WTC11 (cell line): ENCODE data around the gene IL2RG. TPM values are rescaled to one million over a fixed set of nuclear protein-coding genes. Genes with fewer than 3 reads are reported as not detected.

ENCODE experiments used
- ATAC-seq: fragments of 200-7000 bp; cut with Tn5 transposase; 2 replicates; pipeline ENCODE4 v1.10.0; 2021; ENCODE audit warnings: mild to moderate bottlenecking, moderate library complexity
- CTCF ChIA-PET: fragments of 300-600 bp; sonication (Branson Sonifier 250); formaldehyde crosslinking; loops from one replicate; lab custom pipeline; 2021; ENCODE audit warnings: antibody characterized with exemption; lab: Charles Lee
- POLR2A ChIA-PET: fragments of 350-600 bp; sonication (Branson Sonifier 250); formaldehyde crosslinking; loops from one replicate; lab custom pipeline; 2021; ENCODE audit warnings: antibody characterized with exemption; lab: Charles Lee
- DNase-seq: peaks from one replicate; pipeline ENCODE4 v3.0.0; 2021; ENCODE audit warnings: low spot score
- H3K27ac Mint-ChIP-seq: 2 replicates; pipeline ENCODE4 v1.8.0; 2021; ENCODE audit warnings: mixed read lengths
- H3K27me3 Mint-ChIP-seq: 2 replicates; pipeline ENCODE4 v1.8.0; 2021; ENCODE audit warnings: low read depth, mild to moderate bottlenecking, moderate library complexity, mixed read lengths
- H3K36me3 Mint-ChIP-seq: 2 replicates; pipeline ENCODE4 v1.8.0; 2021; ENCODE audit warnings: mixed read lengths
- H3K4me1 Mint-ChIP-seq: 2 replicates; pipeline ENCODE4 v1.8.0; 2022; ENCODE audit warnings: mixed read lengths
- H3K4me3 Mint-ChIP-seq: 2 replicates; pipeline ENCODE4 v1.8.0; 2021; ENCODE audit warnings: mild to moderate bottlenecking, moderate library complexity, mixed read lengths
- H3K9me3 Mint-ChIP-seq: 2 replicates; pipeline ENCODE4 v1.8.0; 2021; ENCODE audit warnings: mixed read lengths
- CREM ChIP-seq: sonication (generic); formaldehyde crosslinking; IDR thresholded peaks from 2 replicates; pipeline ENCODE4 v1.8.1; 2022; ENCODE audit warnings: mild to moderate bottlenecking, missing genetic modification reagents, moderate library complexity
- HMGA2 ChIP-seq: fragments of 250-450 bp; sonication (Bioruptor Pico); IDR thresholded peaks from 2 replicates; pipeline ENCODE4 v1.4.0; 2021; ENCODE audit warnings: mild to moderate bottlenecking, moderate library complexity
- HMGXB4 ChIP-seq: sonication (generic); formaldehyde crosslinking; IDR thresholded peaks from 2 replicates; pipeline ENCODE4 v1.8.1; 2023; ENCODE audit warnings: mild to moderate bottlenecking, moderate library complexity, missing genetic modification reagents
- IRF1 ChIP-seq: sonication (generic); formaldehyde crosslinking; IDR thresholded peaks from 2 replicates; pipeline ENCODE4 v1.8.0; 2023; ENCODE audit warnings: missing genetic modification reagents
- KAT7 ChIP-seq: sonication (generic); formaldehyde crosslinking; IDR thresholded peaks from 2 replicates; pipeline ENCODE4 v1.8.1; 2023; ENCODE audit warnings: missing genetic modification reagents, mild to moderate bottlenecking, borderline replicate concordance
- PRDM15 ChIP-seq: sonication (generic); formaldehyde crosslinking; IDR thresholded peaks from 2 replicates; pipeline ENCODE4 v1.8.0; 2022; ENCODE audit warnings: missing genetic modification reagents
- SP1 ChIP-seq: sonication (generic); formaldehyde crosslinking; conservative IDR thresholded peaks from 2 replicates; pipeline ENCODE4 v1.8.1; 2022; ENCODE audit warnings: missing genetic modification reagents
- TCF7 ChIP-seq: sonication (generic); formaldehyde crosslinking; IDR thresholded peaks from 2 replicates; pipeline ENCODE4 v1.8.0; 2022; ENCODE audit warnings: mild to moderate bottlenecking, low read depth, missing genetic modification reagents, moderate library complexity
- ZBTB21 ChIP-seq: sonication (generic); formaldehyde crosslinking; IDR thresholded peaks from 2 replicates; pipeline ENCODE4 v1.8.1; 2023; ENCODE audit warnings: mild to moderate bottlenecking, missing genetic modification reagents, borderline replicate concordance
- ZNF416 ChIP-seq: fragments of 250-450 bp; sonication (Bioruptor Pico); IDR thresholded peaks from 2 replicates; pipeline ENCODE4 v1.9.0; 2021; ENCODE audit warnings: mild to moderate bottlenecking, inconsistent platforms
- ZNF425 ChIP-seq: fragments of 250-450 bp; sonication (Bioruptor Pico); conservative IDR thresholded peaks from 2 replicates; pipeline ENCODE4 v1.9.0; 2021; ENCODE audit warnings: mild to moderate bottlenecking
- ZNF512 ChIP-seq: sonication (generic); formaldehyde crosslinking; IDR thresholded peaks from 2 replicates; pipeline ENCODE4 v1.8.1; 2022; ENCODE audit warnings: missing genetic modification reagents, borderline replicate concordance
- total RNA-seq: library from RNA; stranded (reverse); gene quantifications from 3 replicates; pipeline ENCODE4 v1.2.3, GENCODE V29; 2021

Gene IL2RG
- total RNA-seq, 1 experiment from 2014 or later: 1.2 TPM

GRCh38 chrX:71140440-71140839 is 29.1 kb upstream of the IL2RG start:
- no peaks in the 10 kb centered on the region for H3K27me3 Mint-ChIP-seq
- no peak overlapping the region for H3K27ac Mint-ChIP-seq
- no peak for DNase-seq
- no peaks in the 10 kb centered on the region for H3K9me3 Mint-ChIP-seq
- ATAC-seq: no peak
- ChIA-PET POLR2A (no interaction called here), CTCF (no interaction called here)
- H3K4me1 Mint-ChIP-seq: peaks cover 5% of the 10 kb centered on the region
- H3K36me3 Mint-ChIP-seq: peaks cover 27% of the 10 kb centered on the region
- TF ChIP-seq SP1 (CRISPR knock-in tag) (no peak), ZNF425 (no peak), IRF1 (CRISPR knock-in tag) (no peak), ZBTB21 (CRISPR knock-in tag) (no peak), TCF7 (no peak)
- H3K4me3 Mint-ChIP-seq: no peak overlapping the region

GRCh38 chrX:71131510-71131909 is 20.1 kb upstream of the IL2RG start:
- POLR2A ChIA-PET: no interaction called here
- Mint-ChIP-seq H3K27me3 (no peaks in the 10 kb centered on the region), H3K4me1 (peaks cover 9% of the 10 kb centered on the region), H3K4me3 (no peak overlapping the region), H3K9me3 (no peaks in the 10 kb centered on the region), H3K36me3 (peaks cover 73% of the 10 kb centered on the region)
- no peak for ATAC-seq
- DNase-seq: no peak
- CTCF ChIA-PET: no interaction called here
- TF ChIP-seq ZNF425: no peak
- TF ChIP-seq PRDM15 (CRISPR knock-in tag): no peak
- no peak for TF ChIP-seq KAT7
- no peak for TF ChIP-seq CREM (CRISPR knock-in tag)
- TF ChIP-seq ZNF416 (CRISPR knock-in tag): no peak
- no peak for TF ChIP-seq ZNF512 (CRISPR knock-in tag)
- TF ChIP-seq HMGA2 (CRISPR knock-in tag): no peak
- no peak for TF ChIP-seq HMGXB4 (CRISPR knock-in tag)
- TF ChIP-seq, all 79 proteins: peak for 0
- no peak overlapping the region for H3K27ac Mint-ChIP-seq
